HG02884 (cell line): ENCODE data around the gene TMEM266.

Experiments
- ATAC-seq: cut with Tn5 transposase; IDR thresholded peaks from one replicate; pipeline ENCODE4 v1.9.1; 2021; ENCODE audit warnings: mild to moderate bottlenecking, moderate library complexity; ENCODE audit not compliant: unreplicated experiment

TMEM266 gene

DNA sequence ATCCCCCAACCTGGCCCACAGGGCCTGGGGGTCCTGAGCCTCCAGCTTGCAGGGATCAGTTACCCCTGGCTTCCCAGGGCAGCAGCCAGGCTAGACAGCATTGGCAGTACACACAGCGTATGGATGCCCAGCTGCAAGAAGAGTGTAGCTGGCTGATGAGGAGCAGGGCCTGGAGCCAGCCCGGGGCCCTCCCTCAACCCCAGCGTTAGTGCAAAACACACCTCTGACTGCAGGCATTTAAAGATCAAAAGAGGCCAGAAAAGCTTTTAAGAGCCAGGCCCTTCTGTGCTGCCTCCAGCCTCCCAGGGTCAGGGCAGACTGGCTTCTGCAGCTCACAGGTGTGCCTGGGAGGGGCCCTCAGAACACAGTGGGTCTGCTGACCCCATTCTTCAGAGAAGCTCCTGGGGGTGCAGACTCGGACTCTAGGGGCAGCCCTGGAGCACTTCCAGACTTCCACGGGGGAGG lies 140.9 kb downstream of the TMEM266 start:
- no peak for ATAC-seq

DNA sequence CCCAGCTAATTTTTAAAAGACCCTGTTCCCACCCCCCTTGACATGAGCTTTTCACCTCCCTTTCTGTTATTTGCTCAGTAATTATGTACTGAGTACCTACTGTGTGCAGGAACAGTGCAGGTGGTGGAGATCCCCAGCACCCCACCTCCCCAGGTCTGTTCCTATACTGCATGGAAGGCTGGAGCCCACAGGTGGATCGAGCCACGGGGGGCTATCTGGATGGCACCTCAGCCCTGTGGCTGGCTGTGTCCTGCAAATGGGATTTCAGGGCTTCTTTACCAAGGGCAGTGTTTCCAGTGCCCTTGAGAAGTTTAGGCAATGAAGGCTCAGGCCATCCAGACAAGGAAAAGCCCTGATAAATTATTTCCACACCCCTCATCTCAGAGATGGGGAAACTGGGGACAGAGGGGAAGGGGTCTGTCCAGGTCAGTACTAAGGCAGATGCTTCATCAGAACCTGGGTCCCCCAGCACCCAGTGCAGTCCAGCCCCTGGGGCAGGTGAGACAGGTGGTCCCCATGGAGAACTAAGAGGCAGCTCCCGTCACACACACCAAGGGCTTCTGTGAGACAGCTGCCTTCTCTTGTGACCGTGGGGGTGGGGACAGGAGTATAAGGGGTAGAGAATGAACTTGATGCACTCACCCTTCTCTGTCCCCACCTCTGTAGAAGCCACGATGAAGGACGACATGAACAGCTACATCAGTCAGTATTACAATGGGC lies 141.9 kb downstream of the TMEM266 start:
- ATAC-seq = no peak

DNA sequence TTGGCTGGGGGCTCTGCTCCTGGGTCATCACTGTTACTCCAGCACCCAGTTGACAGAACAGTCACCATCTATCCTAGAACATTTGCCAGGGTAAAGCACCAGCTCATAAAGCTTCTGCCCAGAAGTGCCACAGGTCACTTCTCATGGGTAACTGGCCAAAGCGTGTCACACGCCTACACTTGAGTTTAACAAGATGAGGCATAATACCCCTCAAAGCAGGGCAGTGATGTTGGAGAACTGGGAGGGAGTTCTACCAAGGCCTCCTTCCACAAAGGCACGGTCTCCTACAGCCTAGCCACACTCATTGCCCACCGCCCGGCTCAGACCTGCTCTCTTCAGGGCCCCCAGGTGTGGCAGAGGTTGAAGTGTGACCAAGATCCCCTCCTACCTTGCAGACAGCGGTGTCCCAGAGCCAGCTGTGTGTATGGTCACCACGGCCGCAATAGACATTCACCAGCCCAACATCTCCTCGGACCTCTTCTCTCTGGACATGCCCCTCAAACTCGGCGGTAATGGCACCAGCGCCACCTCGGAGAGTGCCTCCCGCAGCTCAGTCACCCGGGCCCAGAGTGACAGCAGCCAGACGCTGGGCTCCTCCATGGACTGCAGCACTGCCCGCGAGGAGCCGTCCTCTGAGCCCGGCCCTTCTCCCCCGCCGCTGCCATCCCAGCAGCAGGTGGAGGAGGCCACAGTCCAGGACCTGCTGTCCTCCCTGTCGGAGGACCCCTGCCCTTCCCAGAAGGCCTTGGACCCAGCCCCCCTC lies 143.7 kb downstream of the TMEM266 start:
- no peak for ATAC-seq

DNA sequence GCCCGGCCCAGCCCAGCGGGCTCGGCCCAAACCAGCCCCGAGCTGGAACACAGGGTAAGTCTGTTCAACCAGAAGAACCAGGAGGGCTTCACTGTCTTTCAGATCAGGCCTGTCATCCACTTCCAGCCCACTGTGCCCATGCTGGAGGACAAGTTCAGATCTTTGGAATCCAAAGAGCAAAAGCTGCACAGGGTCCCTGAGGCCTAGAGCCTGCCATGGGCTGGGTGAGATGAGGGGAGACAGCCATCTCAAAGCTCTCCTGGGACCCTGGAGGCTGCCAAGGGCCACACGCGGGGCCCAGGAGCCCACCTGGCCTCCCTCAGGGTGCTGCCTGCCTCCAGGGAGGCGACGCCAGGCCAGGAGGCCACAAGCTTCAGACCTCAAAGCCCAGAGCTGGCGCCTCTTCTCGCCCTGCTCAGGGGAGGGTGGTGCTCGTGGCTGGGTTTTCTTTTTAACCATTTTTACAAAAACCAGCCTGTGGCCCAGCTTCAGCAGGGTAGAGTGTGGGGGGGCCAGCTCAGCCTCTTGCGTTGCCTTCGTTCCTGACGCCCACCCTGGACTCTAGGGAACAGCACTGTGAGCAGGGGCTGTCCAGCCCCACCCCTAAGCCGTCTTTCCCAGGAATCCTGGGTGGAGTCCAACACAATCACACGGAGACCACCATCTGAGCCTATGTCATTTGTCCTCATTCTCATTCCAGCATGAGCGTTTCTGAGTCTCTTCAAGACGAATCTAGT lies 144.5 kb downstream of the TMEM266 start:
- ATAC-seq = no peak

DNA sequence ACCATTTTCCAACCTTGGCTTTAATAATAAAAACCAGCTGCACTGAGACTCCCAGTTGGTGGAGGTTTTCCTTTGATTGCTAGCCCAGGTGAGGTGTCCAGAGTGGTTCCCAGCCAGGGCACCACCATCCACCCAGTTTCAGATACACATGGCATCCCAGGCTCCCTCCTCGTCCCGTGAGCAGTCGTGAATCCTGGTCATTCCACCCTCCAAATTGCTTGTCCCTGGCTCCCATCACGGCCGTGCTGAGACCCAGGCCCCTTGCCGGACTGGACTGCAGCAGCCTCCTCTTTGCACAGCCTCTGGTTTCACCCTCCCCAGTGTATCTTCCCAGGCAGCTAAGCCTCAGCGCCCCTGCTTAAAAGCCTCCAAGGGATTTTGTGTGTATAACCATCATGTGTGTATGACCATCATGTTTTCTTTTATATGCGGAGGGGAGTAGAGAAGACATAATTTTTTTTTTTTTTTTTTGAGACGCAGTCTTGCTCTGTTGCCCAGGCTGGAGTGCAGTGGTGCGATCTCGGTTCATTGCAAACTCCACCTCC lies 145.2 kb downstream of the TMEM266 start:
- no peak for ATAC-seq

DNA sequence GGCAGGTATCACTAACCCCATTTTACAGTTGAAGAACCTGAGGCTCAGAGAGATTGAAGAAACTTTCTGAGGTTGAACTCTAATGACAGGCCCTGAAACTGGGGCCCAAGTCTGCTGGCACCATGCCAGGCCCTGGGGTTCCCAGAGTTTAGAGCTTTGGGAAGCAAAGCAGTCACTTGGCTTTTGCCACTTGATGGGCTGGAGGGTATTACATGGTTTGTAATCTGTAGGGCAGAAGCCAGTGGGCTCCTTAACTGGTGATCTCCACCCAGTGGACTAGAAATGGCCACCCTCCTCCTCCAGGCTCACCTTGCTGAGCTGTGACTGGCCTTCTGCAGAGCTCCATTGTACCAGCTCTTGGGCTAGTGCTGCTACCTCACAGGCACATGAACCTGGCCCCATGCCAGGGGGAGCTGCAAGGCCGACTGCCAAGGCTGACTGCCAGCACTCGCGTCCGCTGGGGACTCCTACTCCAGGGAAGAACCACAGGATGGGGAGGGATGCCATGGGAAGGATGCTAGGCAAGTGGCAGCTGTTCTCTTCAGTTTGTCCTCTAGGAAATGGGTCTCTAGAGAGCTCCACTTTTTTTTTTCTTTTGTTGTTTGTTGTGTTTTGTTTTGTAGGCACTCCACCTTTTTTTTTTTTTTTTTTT lies 146.7 kb downstream of the TMEM266 start:
- ATAC-seq = no peak

DNA sequence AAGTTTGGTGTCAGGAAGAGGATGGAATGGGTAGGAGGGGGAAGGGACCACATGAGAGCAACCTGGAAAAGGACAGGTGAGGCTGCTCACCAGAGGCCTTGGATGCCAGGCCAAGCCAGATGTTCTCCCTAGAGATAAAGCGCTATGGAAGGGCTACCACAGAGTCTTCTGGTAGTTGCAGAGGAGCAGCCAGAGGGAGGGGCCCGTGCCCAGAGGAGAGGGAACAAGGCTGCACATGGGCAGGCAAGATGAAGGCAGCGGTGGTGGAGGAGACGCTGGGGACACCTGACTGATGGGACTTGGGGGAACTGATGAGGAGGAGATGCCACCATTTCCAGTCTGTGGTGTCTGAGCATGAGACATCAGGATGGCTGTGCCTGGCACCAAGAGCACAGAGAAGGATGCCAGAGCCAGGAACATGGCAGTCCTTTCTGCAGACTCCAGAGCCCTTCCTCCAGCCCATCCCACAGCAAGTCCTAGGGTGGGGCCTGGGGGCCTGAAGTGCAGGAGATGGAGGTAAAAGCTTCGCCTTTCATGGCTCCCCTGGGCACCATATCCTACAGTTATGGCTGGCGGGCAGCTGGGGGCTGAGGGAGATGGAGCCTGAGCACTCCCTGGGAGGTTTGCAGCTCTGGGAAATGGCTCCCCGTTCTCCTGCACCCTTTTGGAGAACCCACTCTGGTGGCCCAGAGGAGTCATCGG lies 148.4 kb downstream of the TMEM266 start:
- ATAC-seq = no peak

DNA sequence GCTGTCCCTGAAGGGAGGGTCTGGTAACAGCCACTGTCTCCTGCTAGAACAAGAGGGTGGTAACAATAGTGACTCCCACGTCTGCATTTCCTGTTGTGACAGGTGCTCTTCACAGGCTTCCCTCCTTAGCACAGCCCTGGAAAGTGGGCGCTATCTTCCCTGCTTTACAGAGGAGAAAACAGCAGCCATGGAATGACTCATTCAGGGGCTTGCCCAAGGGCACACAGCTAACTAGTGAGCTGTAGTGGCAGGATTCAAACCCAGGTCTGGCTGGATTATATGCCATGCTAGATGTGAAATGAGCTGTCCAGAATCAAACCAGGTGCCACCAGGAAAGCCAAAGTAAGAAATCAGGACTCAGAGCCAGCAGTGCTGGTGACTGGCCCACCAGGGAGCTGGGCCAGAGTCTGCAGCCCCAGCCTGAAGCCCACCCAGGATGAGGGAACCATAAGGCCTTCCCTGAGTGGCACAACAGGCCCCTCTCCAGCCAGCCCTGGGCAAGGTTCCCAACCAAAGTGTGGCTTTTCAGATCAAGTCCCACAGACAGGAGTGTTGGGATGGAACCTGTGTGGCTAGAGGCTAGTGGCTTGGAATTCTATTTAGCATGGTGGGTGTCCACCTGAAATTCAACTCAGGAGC lies 149.1 kb downstream of the TMEM266 start:
- no peak for ATAC-seq

DNA sequence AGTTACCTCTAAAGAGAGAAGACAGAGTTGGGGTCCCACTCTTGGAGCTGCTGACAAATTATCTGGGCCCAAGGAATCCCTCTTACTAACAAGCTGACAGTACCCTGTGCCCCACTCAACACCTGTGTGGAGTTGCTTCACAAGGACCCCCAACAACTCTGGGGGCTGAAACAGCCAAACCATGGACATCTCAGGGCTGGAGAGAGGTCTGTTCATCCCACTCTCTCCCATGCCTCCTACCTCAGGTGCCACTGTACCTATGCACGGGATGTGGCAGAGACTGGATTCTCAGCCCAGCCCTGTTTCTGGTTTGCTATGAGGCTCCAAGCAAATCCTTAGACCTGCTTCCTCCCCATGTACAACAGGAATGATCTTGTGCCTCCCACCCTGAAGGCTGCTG lies 149.7 kb downstream of the TMEM266 start:
- ATAC-seq = no peak

DNA sequence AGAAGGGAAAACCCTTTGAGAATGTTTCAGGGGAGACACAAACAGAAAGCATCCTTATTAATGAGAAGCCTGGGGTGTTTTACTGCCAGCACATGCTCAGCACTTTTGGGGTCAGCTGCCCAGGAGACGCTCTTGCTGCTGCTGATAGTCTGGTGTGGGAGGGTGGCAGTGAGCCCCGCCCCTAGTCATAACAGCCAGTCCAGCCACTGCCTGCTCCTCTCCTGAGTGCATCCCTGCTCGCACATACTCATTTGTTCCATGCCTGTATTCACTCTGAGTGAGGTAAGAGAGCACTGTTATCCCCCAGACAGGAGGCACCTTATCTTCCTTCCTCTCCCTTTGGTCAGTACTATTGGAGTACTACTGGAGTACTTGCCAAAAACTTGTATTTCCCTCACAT lies 150.2 kb downstream of the TMEM266 start:
- no peak for ATAC-seq

DNA sequence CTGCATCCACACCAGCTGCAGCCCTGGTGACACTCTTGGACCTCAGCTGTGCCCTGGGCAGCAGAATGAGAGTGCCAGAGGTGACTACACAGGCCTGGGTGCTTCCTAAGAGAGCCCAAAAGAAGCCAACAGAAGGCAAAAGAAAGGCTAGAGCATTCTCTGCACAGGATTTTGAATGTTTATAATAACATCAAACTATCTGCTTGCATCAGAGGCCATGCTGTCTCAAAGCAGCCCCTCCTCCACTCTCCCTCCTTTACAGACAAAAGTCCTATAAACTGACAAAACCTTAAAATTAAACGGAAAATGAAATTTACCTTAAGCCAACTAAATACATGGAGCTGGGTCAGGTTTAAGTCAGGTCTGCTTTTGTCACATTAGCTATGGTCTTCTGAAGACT lies 155.8 kb downstream of the TMEM266 start:
- ATAC-seq = no peak

DNA sequence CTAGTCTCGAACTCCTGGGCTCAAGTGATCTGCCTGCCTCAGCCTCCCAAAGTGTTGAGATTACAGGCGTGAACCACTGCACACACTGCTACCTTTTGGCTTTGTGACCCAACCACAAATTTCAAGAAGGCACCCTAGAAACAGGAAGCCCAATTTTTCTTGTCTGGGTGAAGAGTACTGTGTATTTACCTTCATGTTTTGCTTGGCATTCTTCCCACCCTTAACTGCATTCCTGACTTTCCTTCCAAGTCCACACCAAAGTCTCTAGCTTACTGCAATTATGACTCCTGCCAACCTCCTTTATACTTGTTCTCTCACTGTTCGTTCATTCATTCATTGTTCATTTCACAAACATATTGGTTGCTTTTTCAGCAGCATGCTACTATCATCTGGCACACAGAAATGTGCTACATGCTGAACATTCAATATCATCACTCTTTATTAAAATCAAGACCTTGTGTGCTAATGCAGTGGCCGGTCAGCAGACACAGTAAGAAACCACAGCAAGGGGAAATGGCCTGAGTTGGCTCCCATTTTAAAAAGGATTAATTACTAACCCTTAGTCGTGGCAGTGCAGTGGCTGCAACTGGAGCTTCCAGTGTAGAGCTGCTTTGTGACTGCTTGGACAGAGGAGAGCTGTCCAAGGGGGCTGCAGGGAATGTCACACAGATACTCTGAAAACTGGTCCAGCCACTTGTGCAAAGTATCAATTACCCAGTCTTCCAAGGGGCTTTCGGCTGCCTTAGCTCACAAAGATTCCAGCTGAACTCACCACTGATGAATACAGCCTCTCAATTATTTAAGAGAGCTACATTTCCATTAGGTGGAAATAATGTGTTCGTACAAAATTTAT lies 157.5 kb downstream of the TMEM266 start:
- no peak for ATAC-seq

DNA sequence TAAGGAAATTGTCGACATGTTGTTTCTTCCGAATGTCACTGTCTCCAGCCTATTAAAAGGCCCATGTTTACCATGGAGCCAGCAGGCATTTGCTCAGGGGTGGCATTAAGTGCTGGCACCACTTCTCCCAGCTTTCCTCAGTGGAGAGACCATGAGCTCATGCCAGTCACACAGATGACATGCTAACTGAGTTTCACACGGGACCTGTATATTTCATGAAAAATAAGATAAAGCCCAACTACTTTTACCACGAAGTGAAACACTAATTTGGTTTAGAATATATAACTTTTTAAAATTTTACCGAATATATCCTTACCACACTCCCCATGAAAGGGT lies 158.1 kb downstream of the TMEM266 start:
- ATAC-seq = no peak

DNA sequence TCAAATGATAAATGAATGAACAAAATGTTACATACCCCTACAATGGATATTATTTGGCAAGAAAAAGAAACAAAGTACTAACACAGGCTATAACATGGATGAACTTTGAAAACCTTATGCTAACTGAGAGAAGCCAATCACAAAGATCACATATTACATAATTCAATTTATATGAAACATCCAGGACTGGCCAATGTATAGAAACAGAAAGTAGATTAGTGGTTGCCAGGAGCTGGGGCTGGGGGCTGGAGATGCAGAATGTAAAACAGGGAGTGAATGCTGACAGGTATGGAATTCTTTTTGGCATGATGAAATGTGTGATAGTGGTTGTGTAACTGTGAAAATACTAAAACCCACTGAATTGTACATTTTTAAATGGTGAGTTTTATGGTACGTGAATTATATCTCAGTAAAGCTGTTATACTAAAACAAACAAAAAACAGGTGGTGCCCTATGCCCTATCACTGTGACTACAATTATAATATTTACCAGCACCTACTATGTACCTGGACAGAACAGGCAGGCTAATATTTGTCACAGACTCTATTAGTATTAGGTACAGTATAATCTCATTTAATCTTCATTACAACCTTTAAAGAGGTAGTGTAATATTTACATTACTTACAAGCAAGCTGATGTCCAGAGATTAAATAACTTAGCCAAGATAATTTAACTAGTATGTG lies 161.4 kb downstream of the TMEM266 start:
- ATAC-seq = no peak

DNA sequence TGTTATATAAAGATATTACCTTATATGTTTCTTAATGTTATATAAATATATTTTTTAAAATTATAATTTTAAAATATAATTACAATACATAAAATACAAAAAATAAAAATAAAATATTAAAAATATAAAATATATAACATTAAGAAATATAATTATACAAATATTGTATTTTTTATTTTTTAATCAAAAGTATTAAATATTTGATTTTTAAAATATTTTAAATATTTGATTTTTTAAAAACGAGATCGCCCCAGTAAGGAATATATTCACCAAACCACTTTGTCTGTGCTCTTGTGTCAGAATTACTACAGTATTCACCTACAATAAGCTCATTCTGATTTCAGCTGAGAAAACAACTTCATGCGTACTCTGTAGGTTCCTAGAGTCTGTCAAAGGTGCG lies 162.4 kb downstream of the TMEM266 start:
- ATAC-seq = no peak

DNA sequence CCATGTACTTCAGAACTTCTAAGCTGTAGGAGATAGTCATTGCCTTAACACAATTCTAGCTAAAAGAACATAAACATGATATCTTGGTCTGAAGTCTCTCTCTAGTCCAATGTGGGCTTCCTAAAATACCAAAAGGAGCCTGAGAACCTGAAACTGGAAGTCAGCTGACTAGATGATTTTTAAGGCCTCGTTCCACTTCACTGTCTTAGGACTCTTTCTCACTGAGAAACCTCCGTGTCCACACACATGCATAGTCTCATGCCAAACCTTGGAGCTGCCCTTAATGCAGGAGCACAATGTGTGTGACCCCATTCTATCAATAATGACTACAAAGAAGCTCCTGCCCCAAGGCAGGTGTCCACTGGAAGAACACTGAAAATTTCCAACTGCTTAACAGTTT lies 163.7 kb downstream of the TMEM266 start:
- no peak for ATAC-seq

DNA sequence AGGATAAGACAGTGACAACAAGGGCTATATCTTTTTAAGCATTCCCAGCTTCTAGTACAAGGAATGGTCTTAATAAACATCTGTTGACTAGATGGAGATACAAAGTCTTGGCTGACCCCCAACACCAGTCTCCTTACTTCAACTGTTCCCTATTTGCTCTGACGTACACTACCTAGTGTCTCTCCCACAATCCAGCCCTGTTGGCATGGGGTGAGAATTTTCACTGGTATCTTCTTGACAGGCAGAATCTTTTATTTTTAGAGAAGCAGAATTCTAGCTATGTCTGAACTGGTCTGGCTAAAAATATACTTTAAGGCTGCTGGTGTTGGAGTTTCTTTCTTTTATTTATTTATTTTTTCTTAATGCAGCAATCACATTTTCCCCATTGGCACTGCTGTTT lies 169.5 kb downstream of the TMEM266 start:
- no peak for ATAC-seq

DNA sequence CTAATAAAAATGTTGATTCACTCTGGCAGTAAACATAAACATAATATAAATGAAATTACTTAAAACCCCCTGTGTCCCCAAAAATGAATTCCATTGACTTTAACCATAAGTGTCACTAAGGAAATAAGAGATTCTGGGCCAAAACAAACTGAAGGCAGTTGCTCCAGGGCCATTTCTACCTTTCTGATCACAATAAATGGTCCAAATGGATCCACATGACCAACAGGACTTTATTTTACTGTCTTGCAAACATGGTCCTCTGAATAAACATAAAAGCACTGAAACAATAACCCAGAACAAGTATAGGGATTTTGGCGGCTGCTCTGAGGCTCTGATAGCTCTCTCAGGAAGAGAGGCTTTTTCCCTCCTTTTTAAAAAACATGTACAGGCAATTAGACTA lies 174.1 kb downstream of the TMEM266 start:
- no peak for ATAC-seq
